ENCODE data around the gene RNF151.

DNA sequence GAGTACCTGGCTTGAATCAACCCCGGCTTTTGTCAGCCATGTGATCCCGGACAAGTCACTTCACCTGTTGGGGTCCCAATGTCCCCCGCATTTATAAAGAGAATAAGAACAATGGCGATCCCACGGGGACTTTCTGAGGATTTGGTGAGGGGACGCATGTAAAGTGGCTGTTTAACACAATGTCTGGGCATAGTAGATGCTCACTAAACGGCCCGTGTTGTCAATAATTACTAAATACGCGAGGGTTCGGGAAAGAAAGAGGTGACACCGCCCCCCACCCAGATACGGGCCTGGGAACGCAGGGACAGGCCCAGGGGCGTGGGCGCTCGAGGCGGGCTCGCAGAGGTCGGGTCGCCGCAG, 24.9 kb downstream of the RNF151 start:
- TF ChIP-seq CTCF (IDR thresholded peaks at IDR 0.05) (no peak), TCF7L2 (IDR thresholded peaks at IDR 0.05; ENCODE audit: low read depth, low read length) (no peak), POLR2AphosphoS5 (IDR thresholded peaks at IDR 0.05; ENCODE audit: low read depth, low read length) (no peak), SIN3A (IDR thresholded peaks at IDR 0.05; ENCODE audit: borderline replicate concordance, insufficient read depth, low read depth, low read length) (no peak)
- TF ChIP-seq, protein P1, sequence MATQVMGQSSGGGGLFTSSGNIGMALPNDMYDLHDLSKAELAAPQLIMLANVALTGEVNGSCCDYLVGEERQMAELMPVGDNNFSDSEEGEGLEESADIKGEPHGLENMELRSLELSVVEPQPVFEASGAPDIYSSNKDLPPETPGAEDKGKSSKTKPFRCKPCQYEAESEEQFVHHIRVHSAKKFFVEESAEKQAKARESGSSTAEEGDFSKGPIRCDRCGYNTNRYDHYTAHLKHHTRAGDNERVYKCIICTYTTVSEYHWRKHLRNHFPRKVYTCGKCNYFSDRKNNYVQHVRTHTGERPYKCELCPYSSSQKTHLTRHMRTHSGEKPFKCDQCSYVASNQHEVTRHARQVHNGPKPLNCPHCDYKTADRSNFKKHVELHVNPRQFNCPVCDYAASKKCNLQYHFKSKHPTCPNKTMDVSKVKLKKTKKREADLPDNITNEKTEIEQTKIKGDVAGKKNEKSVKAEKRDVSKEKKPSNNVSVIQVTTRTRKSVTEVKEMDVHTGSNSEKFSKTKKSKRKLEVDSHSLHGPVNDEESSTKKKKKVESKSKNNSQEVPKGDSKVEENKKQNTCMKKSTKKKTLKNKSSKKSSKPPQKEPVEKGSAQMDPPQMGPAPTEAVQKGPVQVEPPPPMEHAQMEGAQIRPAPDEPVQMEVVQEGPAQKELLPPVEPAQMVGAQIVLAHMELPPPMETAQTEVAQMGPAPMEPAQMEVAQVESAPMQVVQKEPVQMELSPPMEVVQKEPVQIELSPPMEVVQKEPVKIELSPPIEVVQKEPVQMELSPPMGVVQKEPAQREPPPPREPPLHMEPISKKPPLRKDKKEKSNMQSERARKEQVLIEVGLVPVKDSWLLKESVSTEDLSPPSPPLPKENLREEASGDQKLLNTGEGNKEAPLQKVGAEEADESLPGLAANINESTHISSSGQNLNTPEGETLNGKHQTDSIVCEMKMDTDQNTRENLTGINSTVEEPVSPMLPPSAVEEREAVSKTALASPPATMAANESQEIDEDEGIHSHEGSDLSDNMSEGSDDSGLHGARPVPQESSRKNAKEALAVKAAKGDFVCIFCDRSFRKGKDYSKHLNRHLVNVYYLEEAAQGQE (IDR thresholded peaks at IDR 0.05; ENCODE audit: insufficient read depth in 1 of 2, low read depth in 2 of 2, low read length in 1 of 2), result no peak

All from Panc1 (cell line).